Hepatocyte (in vitro differentiated cells): ENCODE measurements around the gene DDAH2. TPM values are rescaled to one million over a fixed set of nuclear protein-coding genes. Genes with fewer than 3 reads are reported as not detected.
"Not testable (repeated sequence)": the region's sequence is repeated elsewhere in the genome, so short reads cannot be mapped to it uniquely, and the experiment has no call there.

Experiments
- DNase-seq: peaks from one replicate; pipeline ENCODE4 v3.0.0-alpha.2; 2016; ENCODE audit warnings: low spot score
- H2AFZ ChIP-seq: fragments of 200-600 bp; sonication (generic); 2 replicates; pipeline ENCODE4 v1.6.0; 2016; ENCODE audit warnings: antibody characterized with exemption, mild to moderate bottlenecking
- H3K27ac ChIP-seq: fragments of 200-600 bp; sonication (generic); 2 replicates; pipeline ENCODE4 v1.5.1; 2016; ENCODE audit warnings: mild to moderate bottlenecking
- H3K27me3 ChIP-seq: fragments of 200-600 bp; sonication (generic); 2 replicates; pipeline ENCODE4 v1.6.1; 2016
- H3K36me3 ChIP-seq: fragments of 200-600 bp; sonication (generic); replicated peaks from 2 replicates; pipeline ENCODE4 v1.5.1; 2016; ENCODE audit warnings: low read depth; ENCODE audit not compliant: insufficient read depth
- H3K4me1 ChIP-seq: fragments of 200-600 bp; sonication (generic); 2 replicates; pipeline ENCODE4 v1.5.1; 2016; ENCODE audit warnings: mild to moderate bottlenecking, moderate library complexity; ENCODE audit not compliant: insufficient read depth
- H3K4me2 ChIP-seq: fragments of 200-600 bp; sonication (generic); 2 replicates; pipeline ENCODE4 v1.6.0; 2016
- H3K4me3 ChIP-seq: fragments of 200-600 bp; sonication (generic); 2 replicates; pipeline ENCODE4 v1.5.1; 2016; ENCODE audit warnings: mild to moderate bottlenecking
- H3K79me2 ChIP-seq: fragments of 200-600 bp; sonication (generic); 2 replicates; pipeline ENCODE4 v1.6.0; 2017; ENCODE audit warnings: mild to moderate bottlenecking
- H3K9me2 ChIP-seq: fragments of 200-600 bp; sonication (generic); replicated peaks from 2 replicates; pipeline ENCODE4 v1.6.0; 2017; ENCODE audit warnings: mild to moderate bottlenecking; ENCODE audit not compliant: insufficient read depth
- H3K9me3 ChIP-seq: fragments of 200-600 bp; sonication (generic); 2 replicates; pipeline ENCODE4 v1.5.1; 2016; ENCODE audit warnings: low read depth, mild to moderate bottlenecking
- H4K20me1 ChIP-seq: fragments of 200-600 bp; sonication (generic); 2 replicates; pipeline ENCODE4 v1.6.0; 2016; ENCODE audit warnings: mild to moderate bottlenecking; ENCODE audit not compliant: insufficient read depth, poor library complexity, severe bottlenecking
- EZH2 ChIP-seq: fragments of 200-600 bp; sonication (generic); IDR thresholded peaks from 2 replicates; pipeline ENCODE4 v1.6.1; 2016; ENCODE audit warnings: antibody characterized with exemption, mild to moderate bottlenecking, borderline replicate concordance
- EZH2phosphoT487 ChIP-seq: fragments of 200-600 bp; sonication (generic); IDR thresholded peaks from one replicate; pipeline ENCODE4 v1.6.1; 2018; ENCODE audit warnings: antibody characterized with exemption, mild to moderate bottlenecking, low read depth, moderate library complexity; ENCODE audit not compliant: unreplicated experiment, severe bottlenecking
- WGBS: methylation state at CpG from one replicate; pipeline ENCODE4 v1.1.6; 2016; ENCODE audit warnings: low lambda C conversion rate; ENCODE audit errors: missing lambda C conversion rate; 5-methylcytosine and 5-hydroxymethylcytosine counted together
- polyA plus RNA-seq: library from polyadenylated mRNA; unstranded; fragments of >200 nt; fragmentation: Nextera tagmentation; extraction: Ambion mirVana; gene quantifications from 2 replicates; pipeline ENCODE4 v1.2.1, GENCODE V29; 2016
- total RNA-seq: library from RNA; depleted of rRNA; stranded (reverse); fragments of >200 nt; gene quantifications from 2 replicates; pipeline ENCODE4 v1.2.3, GENCODE V29; 2014
- TF ChIP-seq, protein P1 (sequence below): fragments of 200-600 bp; sonication (generic); IDR thresholded peaks from 2 replicates; pipeline ENCODE4 v1.5.1; 2016; ENCODE audit warnings: antibody characterized with exemption, mild to moderate bottlenecking; ENCODE audit not compliant: poor library complexity

Gene DDAH2
- total and polyA plus RNA-seq, 2 experiments from 2014 or later, result 93.8 to 157 TPM

DNA sequence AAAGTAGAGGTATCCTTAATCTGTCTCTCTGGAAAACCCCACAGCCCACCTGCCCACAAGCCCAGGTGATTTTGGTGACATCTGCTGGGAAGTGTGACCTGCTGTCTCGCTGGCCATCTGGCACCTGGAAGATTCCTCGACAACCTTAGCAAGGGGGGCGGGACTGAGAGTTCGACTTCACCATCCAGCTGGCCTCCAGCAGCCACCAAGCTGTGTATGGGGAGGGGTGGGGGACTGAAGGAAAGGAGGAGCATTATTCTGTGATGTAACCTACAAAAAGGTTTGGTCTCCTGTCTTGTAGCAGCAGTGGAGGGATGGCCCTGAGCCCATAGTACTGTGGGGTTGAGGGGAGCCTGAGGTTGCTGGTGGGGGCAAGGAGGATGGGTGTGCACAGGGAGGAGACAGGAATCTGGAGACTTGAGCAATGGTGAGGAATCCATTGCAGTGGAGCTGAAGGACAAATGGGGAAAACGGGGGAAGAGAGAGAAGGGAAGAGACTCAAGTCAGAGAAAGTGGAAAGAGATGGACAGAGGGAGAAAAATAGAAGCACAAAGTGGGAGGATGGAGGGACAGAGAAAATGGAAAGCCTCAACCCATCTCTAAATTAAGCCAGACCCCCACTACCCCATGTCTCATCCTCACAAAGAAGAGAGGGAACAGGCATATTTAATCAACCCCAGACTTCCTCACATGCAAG lies 18.4 kb downstream of the DDAH2 start:
- no peak for TF ChIP-seq EZH2phosphoT487
- no peak for TF ChIP-seq EZH2
- TF ChIP-seq, protein P1, sequence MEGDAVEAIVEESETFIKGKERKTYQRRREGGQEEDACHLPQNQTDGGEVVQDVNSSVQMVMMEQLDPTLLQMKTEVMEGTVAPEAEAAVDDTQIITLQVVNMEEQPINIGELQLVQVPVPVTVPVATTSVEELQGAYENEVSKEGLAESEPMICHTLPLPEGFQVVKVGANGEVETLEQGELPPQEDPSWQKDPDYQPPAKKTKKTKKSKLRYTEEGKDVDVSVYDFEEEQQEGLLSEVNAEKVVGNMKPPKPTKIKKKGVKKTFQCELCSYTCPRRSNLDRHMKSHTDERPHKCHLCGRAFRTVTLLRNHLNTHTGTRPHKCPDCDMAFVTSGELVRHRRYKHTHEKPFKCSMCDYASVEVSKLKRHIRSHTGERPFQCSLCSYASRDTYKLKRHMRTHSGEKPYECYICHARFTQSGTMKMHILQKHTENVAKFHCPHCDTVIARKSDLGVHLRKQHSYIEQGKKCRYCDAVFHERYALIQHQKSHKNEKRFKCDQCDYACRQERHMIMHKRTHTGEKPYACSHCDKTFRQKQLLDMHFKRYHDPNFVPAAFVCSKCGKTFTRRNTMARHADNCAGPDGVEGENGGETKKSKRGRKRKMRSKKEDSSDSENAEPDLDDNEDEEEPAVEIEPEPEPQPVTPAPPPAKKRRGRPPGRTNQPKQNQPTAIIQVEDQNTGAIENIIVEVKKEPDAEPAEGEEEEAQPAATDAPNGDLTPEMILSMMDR, result no peak
- H3K36me3 ChIP-seq, result no peaks in the 10 kb centered on the region
- DNase-seq, result no peak
- no peaks in the 10 kb centered on the region for H4K20me1 ChIP-seq
- no peaks in the 10 kb centered on the region for H3K79me2 ChIP-seq
- no peak overlapping the region for H3K4me2 ChIP-seq
- H3K9me2 ChIP-seq, result no peaks in the 10 kb centered on the region
- no peaks in the 10 kb centered on the region for H3K9me3 ChIP-seq
- H3K4me1 ChIP-seq, result peaks cover 24% of the 10 kb centered on the region
- no peaks in the 10 kb centered on the region for H3K27me3 ChIP-seq
- H3K27ac ChIP-seq, result no peak overlapping the region
- H3K4me3 ChIP-seq, result no peak overlapping the region
- no peak overlapping the region for H2AFZ ChIP-seq
- WGBS, result 58% methylated on average over 4 of the region's 5 CpGs

DNA sequence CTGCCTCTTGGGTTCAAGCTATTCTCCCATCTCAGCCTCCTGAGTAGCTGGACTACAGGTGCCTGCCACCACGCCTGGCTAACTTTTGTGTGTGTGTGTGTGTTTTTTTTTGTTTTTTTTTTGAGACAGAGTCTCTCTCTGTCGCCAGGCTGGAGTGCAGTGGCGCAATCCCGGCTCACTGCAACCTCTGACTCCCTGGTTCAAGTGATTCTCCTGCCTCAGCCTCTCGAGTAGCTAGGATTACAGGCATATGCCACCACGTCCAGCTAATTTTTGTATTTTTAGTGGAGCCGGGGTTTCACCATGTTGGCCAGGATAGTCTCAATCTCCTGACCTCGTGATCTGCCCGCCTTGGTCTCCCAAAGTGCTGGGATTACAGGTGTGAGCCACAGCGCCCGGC lies 19.9 kb downstream of the DDAH2 start:
- not testable (repeated sequence) for H3K27ac ChIP-seq, H3K79me2 ChIP-seq, H4K20me1 ChIP-seq, H2AFZ ChIP-seq, H3K4me1 ChIP-seq, H3K4me3 ChIP-seq, H3K9me2 ChIP-seq, H3K4me2 ChIP-seq, H3K9me3 ChIP-seq, H3K36me3 ChIP-seq, DNase-seq, H3K27me3 ChIP-seq
- 89% methylated on average over 11 of the region's 11 CpGs for WGBS

DNA sequence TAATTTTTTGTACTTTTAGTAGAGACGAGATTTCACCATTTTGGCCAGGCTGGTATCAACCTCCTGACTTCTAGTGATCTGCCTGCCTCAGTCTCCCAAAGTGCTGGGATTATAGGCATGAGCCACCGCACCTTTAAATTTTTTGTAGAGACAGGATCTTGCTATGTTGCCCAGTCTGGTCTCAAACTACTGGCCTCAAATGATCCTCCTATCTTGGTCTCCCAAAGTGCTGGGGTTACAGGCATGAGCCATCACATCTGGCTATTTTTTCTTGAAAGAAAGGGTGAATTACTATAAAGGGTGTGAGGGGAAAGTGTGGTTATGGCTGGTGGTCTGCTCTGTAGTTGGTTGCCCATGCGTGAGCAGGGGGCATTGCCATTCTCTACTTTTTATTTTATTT lies 20.9 kb downstream of the DDAH2 start:
- peaks cover 5% of the 10 kb centered on the region for H3K4me1 ChIP-seq
- 99% methylated on average over 3 of the region's 3 CpGs for WGBS
- DNase-seq, result no peak
- H3K27me3 ChIP-seq, result no peaks in the 10 kb centered on the region
- no peaks in the 10 kb centered on the region for H3K9me2 ChIP-seq
- H3K36me3 ChIP-seq, result no peaks in the 10 kb centered on the region
- H4K20me1 ChIP-seq, result no peaks in the 10 kb centered on the region
- no peaks in the 10 kb centered on the region for H3K9me3 ChIP-seq
- H3K4me2 ChIP-seq, result no peak overlapping the region
- H3K27ac ChIP-seq, result no peak overlapping the region
- no peaks in the 10 kb centered on the region for H3K79me2 ChIP-seq
- no peak overlapping the region for H2AFZ ChIP-seq
- TF ChIP-seq EZH2 (no peak), EZH2phosphoT487 (no peak)
- TF ChIP-seq, protein P1, result no peak
- no peak overlapping the region for H3K4me3 ChIP-seq

DNA sequence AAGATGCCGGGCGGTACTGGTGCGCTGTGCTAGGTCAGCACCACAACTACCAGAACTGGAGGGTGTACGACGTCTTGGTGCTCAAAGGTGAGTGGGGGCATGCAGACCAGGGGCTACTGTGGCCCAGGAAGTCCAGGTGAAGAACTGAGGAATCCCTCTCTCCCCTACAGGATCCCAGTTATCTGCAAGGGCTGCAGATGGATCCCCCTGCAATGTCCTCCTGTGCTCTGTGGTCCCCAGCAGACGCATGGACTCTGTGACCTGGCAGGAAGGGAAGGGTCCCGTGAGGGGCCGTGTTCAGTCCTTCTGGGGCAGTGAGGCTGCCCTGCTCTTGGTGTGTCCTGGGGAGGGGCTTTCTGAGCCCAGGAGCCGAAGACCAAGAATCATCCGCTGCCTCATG lies 21.4 kb downstream of the DDAH2 start:
- TF ChIP-seq EZH2 (no peak), EZH2phosphoT487 (no peak)
- TF ChIP-seq, protein P1, result no peak
- Histone ChIP-seq H4K20me1 (no peaks in the 10 kb centered on the region), H3K79me2 (peaks cover 1% of the 10 kb centered on the region), H3K36me3 (no peaks in the 10 kb centered on the region), H3K4me1 (peaks cover 5% of the 10 kb centered on the region), H3K27me3 (no peaks in the 10 kb centered on the region), H3K9me2 (no peaks in the 10 kb centered on the region), H2AFZ (no peak overlapping the region), H3K9me3 (no peaks in the 10 kb centered on the region), H3K4me2 (no peak overlapping the region), H3K4me3 (no peak overlapping the region), H3K27ac (no peak overlapping the region)
- 91% methylated on average over 8 of the region's 10 CpGs for WGBS
- no peak for DNase-seq
